ENCODE results near the gene CCDC9.

DNA sequence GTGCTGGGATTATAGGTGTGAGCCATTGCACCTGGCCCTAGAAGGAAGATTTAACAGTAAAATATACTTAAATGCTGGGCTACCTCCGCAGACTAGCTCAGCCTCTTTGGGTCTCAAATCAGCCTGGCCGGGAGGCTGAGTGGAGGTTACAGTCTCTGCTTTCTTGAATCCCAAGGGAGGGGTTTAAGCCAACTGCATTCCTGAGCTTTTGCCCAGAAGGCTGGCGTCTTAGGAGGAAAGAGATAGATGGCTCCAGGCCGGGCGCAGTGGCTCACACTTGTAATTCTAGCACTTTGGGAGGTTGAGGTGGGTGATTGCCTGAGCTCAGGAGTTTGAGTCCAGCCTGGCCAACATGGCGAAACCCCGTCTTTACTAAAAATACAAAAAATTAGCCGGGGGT is 52.7 kb downstream of the CCDC9 start:
- no peak for TF ChIP-seq POLR2A (IDR thresholded peaks at IDR 0.05; ENCODE audit: low read length)
- TF ChIP-seq GATA1 (IDR thresholded peaks at IDR 0.05; ENCODE audit: low read depth, low read length) = no peak

Data from erythroblast (primary cell).